Activated CD4-positive, alpha-beta memory T cell treated with anti-CD3 and anti-CD28 coated beads, Interleukin-2, amount 10 ng/mL, durations not matched to agents 7 days and 5 days (primary cell): ENCODE measurements around the gene UTF1. TPM values are rescaled to one million over a fixed set of nuclear protein-coding genes. Genes with fewer than 3 reads are reported as not detected.

Experiments used
- CTCF ChIA-PET: fragments of 350-600 bp; sonication (Branson Sonifier 250); formaldehyde crosslinking; loops from one replicate; lab custom pipeline; 2021; ENCODE audit warnings: antibody characterized with exemption, inconsistent platforms; lab: Charles Lee
- POLR2A ChIA-PET: fragments of 350-600 bp; sonication (Branson Sonifier 250); formaldehyde crosslinking; loops from one replicate; lab custom pipeline; 2021; ENCODE audit warnings: antibody characterized with exemption; lab: Charles Lee
- DNase-seq: peaks from one replicate; pipeline ENCODE4 v3.0.0-alpha.2; 2020
- H3K27ac Mint-ChIP-seq: one replicate; pipeline ENCODE4 v1.8.0; 2021; ENCODE audit warnings: mild to moderate bottlenecking, mixed read lengths
- H3K27me3 Mint-ChIP-seq: one replicate; pipeline ENCODE4 v1.8.0; 2021; ENCODE audit warnings: mixed read lengths
- H3K36me3 Mint-ChIP-seq: one replicate; pipeline ENCODE4 v1.8.0; 2021; ENCODE audit warnings: low read depth, mixed read lengths
- H3K4me1 Mint-ChIP-seq: one replicate; pipeline ENCODE4 v1.8.0; 2021; ENCODE audit warnings: mixed read lengths
- H3K4me3 Mint-ChIP-seq: one replicate; pipeline ENCODE4 v1.8.0; 2021; ENCODE audit warnings: mild to moderate bottlenecking, mixed read lengths
- H3K9me3 Mint-ChIP-seq: one replicate; pipeline ENCODE4 v1.8.0; 2021; ENCODE audit warnings: mixed read lengths
- total RNA-seq, 2 experiments: library from RNA; stranded (reverse); gene quantifications; one replicate each; pipeline ENCODE4 v1.2.3, GENCODE V29; 2021

Gene UTF1
- total RNA-seq, 2 experiments from 2014 or later, result not detected

DNA sequence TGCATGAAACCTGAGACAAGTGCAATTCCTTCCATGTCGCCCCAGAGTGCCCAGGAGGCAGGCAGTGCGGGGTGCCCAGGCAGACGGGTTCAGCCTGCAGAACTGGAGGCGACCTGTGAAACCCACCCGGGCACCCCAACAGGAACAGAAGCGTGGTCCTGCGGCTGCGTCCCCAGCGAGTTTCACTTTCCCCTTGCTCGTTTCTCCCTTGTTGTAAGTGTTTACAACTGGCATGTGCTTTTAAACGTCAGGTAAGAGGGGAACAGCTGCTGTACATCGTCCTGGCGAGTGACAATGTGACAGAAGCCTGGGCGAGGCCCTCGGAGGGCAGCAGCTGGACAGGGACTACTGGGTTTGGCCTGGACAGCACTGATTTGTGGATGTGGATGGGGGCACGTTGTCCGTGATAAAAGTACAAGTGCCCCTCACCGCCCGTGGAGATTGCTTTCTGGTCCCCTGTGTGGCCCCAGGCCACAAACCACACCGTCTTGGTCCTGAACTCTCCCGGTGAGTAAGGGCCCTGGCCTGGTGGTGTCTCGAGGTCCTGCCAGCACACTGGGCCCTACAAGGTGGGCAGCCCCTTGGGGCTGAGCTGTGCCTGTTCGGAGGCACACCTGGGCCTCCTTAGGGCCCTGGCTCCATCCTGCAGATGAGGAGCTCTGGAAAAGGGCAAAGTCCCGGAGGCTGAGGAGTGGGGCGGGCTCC is 11.6 kb downstream of the UTF1 start:
- Mint-ChIP-seq H3K9me3 (no peaks in the 10 kb centered on the region), H3K36me3 (no peaks in the 10 kb centered on the region), H3K4me1 (peaks cover 25% of the 10 kb centered on the region), H3K4me3 (peak overlapping the region; percentile 69), H3K27me3 (peaks cover 41% of the 10 kb centered on the region), H3K27ac (no peak overlapping the region)
- CTCF ChIA-PET, result no interaction called here
- POLR2A ChIA-PET, result interaction anchor here (1.2 to 1.3 kb wide), 2 partner anchors 15 to 18 kb away, joined by 3 to 4 read pairs; no protein-coding TSS in a partner anchor
- peak; percentile 28 for DNase-seq

DNA sequence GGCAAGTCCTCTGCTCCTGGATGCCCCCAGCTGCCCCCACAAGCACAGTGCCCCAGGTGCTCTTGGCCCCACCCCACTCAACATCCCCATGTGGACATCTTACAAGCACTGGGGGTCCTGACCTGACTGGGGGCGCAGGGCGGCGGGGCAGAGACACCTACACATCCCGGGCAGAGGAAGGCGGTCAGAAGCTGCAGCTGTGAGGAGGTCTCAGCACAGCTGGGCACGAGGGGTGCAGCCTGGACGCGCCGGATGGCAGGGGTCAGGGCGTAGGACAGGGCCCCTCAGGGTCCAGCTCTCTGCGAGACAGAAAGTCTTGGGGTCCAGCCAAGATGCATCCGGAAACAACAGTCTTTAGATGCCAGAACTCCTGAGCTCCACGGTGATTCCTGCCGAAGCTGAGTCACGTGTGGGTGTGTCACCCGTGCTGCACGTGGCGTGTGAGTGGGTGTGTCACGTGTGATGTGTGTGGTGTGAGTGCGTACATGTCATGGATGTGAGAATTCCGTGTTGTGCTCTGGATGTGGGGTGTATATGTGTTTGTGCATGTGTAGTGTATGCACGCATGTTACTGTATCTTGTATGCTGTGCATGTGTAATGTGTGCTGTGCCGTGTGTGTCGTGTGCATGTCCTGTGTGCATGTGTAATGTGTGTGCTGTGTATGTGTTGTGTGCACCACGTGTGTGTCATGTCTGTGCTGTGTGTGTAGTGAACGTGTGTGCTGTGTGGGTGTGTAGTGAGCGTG is 12.8 kb downstream of the UTF1 start:
- POLR2A ChIA-PET, result no interaction called here
- CTCF ChIA-PET, result no interaction called here
- Mint-ChIP-seq H3K27me3 (peaks cover 37% of the 10 kb centered on the region), H3K9me3 (no peaks in the 10 kb centered on the region), H3K27ac (no peak overlapping the region), H3K36me3 (no peaks in the 10 kb centered on the region), H3K4me1 (peaks cover 28% of the 10 kb centered on the region), H3K4me3 (no peak overlapping the region)
- DNase-seq, result no peak

DNA sequence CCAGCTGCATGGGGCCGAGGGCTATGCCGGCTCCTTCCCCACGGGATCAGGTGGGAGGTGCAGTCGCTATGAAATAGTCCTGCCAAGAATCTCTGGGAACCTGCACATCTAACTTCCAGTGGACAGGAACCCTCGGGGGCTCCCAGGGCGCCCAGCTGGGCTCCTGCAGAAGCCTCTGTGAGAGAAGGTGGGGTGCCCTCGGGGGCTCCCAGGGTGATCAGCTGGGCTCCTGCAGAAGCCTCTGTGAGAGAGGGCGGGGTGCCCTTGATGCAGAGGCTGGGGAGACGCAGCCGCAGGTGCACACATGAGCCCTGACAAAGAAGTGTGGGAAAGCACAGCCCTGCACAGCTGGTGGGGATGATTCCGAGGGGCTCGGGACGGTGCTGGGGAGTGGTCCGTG is 13.6 kb downstream of the UTF1 start:
- peaks cover 33% of the 10 kb centered on the region for H3K27me3 Mint-ChIP-seq
- no peak overlapping the region for H3K4me3 Mint-ChIP-seq
- POLR2A ChIA-PET, result no interaction called here
- H3K36me3 Mint-ChIP-seq, result no peaks in the 10 kb centered on the region
- no peak for DNase-seq
- H3K4me1 Mint-ChIP-seq, result peaks cover 28% of the 10 kb centered on the region
- no peak overlapping the region for H3K27ac Mint-ChIP-seq
- CTCF ChIA-PET, result no interaction called here
- H3K9me3 Mint-ChIP-seq, result no peaks in the 10 kb centered on the region

DNA sequence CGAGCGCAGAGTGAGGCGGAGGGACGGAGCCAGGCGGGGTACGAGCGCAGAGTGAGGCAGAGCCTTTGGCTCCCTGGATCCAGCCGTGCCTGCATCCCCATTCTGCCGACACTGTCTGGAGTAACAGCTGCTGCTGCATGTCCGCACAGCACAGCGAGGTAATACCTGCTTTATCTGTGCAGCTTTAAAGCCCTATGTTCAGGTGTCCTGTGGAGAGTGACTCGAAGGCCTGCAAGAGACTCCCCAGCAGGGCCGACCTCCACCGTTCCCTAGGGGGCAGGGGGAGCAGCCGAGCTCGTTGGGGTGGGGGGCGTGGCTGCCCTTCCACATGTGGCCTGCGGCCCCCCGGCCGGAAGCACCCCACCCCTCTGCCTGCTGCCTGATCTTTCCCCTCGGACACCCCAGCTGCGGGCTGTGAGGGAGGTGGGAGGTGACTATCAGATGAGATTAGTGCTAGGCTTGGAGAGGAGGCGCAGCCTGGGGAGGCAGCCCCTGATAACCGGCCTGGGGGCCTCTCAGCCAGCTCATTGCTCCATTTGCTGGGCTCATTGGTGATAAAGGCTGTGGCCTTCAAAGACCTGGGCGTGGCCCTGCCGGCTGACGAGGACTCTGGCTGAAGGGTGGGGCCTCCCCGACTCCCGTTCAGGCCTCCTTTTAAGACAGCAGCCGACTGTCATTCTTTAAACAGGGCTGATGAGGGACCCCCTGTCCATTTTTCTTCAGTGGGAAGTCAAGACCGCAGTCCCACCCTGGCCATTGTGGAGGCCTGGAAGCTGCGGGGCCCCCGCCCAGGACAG is 15.6 kb downstream of the UTF1 start:
- ChIA-PET POLR2A (interaction anchor here (1.7 kb wide), 1 partner anchor 13 kb away, joined by 4 read pairs; no protein-coding TSS in a partner anchor), CTCF (interaction anchor here (0.9 kb wide), 1 partner anchor 13 kb away, joined by 3 read pairs; no protein-coding TSS in a partner anchor)
- H3K27me3 Mint-ChIP-seq, result peaks cover 27% of the 10 kb centered on the region
- no peaks in the 10 kb centered on the region for H3K36me3 Mint-ChIP-seq
- H3K4me3 Mint-ChIP-seq, result no peak overlapping the region
- H3K4me1 Mint-ChIP-seq, result peaks cover 27% of the 10 kb centered on the region
- no peak overlapping the region for H3K27ac Mint-ChIP-seq
- H3K9me3 Mint-ChIP-seq, result no peaks in the 10 kb centered on the region
- DNase-seq, result no peak

DNA sequence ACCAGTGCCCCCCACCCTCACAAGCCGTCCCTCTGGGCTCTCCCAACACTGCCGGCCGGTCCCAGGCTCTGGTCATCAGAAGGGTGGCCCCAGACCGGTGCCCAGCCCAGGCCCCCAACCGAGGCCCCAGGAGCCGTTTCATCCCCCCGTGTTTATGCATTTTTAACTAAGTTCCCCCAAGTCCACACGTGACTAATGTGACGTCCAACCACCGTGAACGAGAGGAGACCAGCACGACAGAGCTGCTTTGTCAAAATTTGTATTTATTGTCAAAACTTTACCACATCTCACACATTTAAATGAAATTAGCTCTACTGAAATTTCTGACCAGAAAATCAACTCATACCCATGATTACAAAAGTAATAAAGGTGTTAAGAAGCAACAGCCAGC is 16.2 kb downstream of the UTF1 start:
- Mint-ChIP-seq H3K27ac (no peak overlapping the region), H3K9me3 (no peaks in the 10 kb centered on the region), H3K4me1 (peaks cover 21% of the 10 kb centered on the region), H3K27me3 (peaks cover 21% of the 10 kb centered on the region), H3K36me3 (no peaks in the 10 kb centered on the region), H3K4me3 (no peak overlapping the region)
- DNase-seq, result no peak
- POLR2A ChIA-PET, result interaction anchor here (1.7 kb wide), 1 partner anchor 13 kb away, joined by 4 read pairs; no protein-coding TSS in a partner anchor
- CTCF ChIA-PET, result no interaction called here

DNA sequence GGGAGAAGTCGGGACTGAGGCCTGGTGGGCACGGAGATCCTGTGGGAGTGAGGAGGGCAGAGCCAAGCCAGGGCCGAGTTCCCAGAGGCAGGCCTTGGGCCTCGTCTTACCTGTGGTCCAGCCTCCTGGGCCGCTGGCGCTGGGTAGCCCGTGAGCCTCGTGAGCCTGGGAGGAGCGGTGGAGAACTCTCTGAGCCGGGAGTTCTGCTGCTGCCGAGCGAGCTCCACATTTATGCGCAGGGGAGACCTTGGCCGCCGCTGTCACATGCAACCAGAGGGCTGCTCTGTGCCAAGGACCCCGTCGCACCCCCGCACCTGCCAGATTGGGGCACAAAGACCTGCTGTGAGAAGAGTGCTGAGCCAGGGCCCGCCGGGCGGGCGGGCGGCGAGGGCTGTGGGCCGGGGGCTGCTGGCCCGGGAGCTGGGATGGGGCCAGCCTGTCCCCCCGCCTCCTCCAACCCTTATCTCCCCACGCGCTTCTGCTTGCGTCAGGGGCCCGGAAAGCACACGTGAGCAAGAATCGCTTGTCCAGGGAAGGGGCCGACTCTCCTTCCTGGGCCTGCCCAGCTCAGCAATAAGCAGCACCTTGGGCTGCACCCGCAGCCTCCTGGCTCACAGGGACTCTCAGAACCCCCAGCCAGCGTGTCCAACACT is 17.8 kb downstream of the UTF1 start:
- Mint-ChIP-seq H3K4me1 (peaks cover 9% of the 10 kb centered on the region), H3K27me3 (peaks cover 10% of the 10 kb centered on the region), H3K9me3 (no peaks in the 10 kb centered on the region), H3K27ac (no peak overlapping the region), H3K4me3 (no peak overlapping the region), H3K36me3 (no peaks in the 10 kb centered on the region)
- DNase-seq, result no peak
- ChIA-PET CTCF (interaction anchor here (0.8 kb wide), 1 partner anchor 11 kb away, joined by 3 read pairs; no protein-coding TSS in a partner anchor), POLR2A (no interaction called here)

DNA sequence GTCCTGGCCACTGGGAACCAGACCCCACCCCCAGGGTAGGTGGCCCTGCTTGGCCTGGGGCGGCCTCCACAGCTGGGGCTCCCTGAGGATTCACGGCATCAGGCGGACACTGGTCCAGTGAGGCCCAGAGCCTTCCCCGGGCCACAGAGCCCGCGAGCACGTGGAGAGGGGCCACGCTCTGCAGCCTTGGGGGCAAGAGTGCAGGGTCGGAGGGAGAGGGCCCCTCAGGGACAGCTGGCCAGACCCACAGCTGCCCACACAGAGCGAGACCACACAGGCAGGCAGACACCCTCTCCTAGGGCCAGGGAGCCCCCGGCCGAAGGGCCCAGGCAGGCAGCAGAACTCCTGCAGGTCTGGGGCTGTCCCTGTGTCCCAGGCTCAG is 18.3 kb downstream of the UTF1 start:
- no peak for DNase-seq
- Mint-ChIP-seq H3K27ac (no peak overlapping the region), H3K9me3 (no peaks in the 10 kb centered on the region), H3K36me3 (no peaks in the 10 kb centered on the region), H3K4me1 (peaks cover 6% of the 10 kb centered on the region), H3K27me3 (peaks cover 6% of the 10 kb centered on the region), H3K4me3 (no peak overlapping the region)
- ChIA-PET POLR2A (no interaction called here), CTCF (interaction anchor here (0.8 kb wide), 1 partner anchor 11 kb away, joined by 3 read pairs; no protein-coding TSS in a partner anchor)

DNA sequence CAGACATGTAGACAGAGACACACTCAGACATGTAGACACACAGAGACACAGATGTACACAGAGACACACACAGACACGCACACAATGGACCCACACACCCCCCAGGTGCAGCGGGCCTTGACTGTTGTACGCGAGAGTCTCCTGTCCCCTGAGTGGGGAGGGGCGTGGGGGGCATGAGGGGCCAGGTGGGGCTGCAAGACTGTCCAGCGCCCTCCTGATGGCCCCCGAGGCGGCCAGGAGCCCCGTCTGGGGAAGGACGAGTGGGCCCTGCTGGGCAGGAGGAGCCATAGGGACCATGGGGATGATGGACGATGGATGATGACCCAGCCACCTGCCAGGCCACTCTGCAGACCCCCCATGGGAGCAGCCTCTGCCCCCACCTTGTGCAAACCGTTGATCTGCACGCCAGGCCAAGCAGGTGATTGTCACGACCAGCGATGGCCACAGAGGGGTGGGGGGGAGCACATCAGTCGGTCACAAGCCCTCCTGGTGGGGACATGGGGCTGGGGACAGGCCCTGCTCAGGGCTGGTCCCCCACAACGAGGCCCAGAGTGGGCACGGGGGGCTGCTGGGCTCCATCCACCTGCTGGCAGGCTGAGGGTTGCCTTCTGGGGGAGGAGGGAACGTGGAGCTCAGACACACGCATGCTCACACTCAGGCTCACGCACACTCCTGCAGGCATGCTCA is 19.2 kb downstream of the UTF1 start:
- Mint-ChIP-seq H3K27ac (no peak overlapping the region), H3K9me3 (no peaks in the 10 kb centered on the region), H3K27me3 (peaks cover 6% of the 10 kb centered on the region), H3K4me1 (peaks cover 6% of the 10 kb centered on the region), H3K36me3 (no peaks in the 10 kb centered on the region), H3K4me3 (no peak overlapping the region)
- ChIA-PET POLR2A (no interaction called here), CTCF (no interaction called here)
- DNase-seq, result no peak

DNA sequence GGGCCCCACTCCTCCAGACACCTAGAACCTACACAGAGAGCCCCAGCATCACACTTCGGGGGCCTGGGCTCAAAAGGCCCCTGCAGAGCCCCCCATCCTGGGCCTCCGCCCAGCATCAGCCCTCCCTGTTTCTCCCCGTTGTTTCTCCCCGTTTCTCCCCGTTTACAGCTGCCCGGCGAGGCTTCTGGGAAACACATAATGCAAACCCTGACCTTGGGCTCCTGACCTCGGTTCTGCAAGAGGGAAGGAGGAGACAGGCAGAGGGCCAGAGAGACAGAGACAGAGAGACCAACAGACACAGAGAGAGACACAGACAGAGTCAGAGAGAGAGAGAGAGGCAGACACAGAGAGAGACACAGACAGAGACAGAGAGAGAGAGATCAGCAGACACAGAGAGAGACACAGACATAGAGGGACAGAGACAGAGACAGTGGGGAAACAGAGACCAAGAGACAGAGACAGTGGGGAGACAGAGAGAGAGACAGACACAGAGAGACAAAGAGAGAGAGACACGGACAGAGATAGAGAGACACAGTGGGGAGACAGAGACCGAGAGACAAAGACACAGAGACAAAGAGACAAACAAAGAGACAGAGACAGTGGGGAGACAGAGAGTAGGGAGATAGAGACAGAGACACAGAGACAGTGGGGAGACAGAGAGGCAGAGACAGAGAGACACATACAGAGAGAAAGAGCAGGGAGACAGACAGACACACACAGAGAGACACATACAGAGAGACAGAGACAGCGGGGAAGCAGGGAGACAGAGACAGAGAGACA is 20.1 kb downstream of the UTF1 start:
- H3K36me3 Mint-ChIP-seq, result no peaks in the 10 kb centered on the region
- no peak overlapping the region for H3K4me3 Mint-ChIP-seq
- no peak overlapping the region for H3K27ac Mint-ChIP-seq

DNA sequence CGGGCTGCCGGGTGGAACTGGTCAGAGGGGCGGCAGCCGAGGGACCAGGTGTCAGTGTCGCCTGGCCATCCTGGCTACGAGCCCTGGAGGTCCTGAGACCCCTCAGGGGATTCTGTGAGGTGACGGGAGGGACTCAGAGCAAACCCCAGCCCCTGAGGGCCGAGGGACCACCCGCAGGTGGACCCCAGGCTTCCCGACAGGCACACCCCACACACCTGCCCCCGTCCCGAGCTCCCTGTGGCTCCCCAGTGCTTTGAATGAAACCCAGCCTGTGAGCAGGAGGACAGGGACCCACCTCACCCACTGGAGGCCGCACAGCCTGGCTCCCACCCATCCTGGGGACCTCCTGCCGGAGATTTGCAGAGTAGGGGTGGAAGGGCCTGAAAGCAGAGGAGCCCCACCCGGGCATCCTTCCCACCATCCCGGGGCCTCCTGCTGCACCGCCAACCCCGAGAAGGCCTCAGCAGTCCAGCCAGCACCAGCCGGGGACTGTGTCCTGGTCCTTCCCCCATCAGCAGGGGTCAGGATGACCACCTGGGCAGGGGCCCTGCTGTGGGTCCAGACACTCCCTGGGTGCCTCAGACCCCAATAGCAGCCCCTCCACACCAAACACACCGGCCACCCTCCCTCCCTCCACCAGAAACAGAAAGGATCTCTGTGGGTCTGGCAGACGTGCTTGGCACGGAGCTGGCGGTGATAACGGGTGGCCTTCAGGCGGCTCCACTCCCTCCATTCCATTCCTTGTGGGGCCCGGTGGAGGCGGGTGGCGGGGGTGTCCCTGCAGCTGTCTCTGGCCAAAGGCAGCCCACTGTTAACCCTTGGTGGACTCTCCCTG is 21.6 kb downstream of the UTF1 start:
- H3K27me3 Mint-ChIP-seq, result peaks cover 6% of the 10 kb centered on the region
- ChIA-PET POLR2A (no interaction called here), CTCF (no interaction called here)
- H3K4me3 Mint-ChIP-seq, result no peak overlapping the region
- H3K9me3 Mint-ChIP-seq, result no peaks in the 10 kb centered on the region
- H3K27ac Mint-ChIP-seq, result no peak overlapping the region
- no peak for DNase-seq
- peaks cover 7% of the 10 kb centered on the region for H3K4me1 Mint-ChIP-seq
- no peaks in the 10 kb centered on the region for H3K36me3 Mint-ChIP-seq

More for the DNA sequence above, 20.1 kb downstream of the UTF1 start:
- no peak for DNase-seq
- H3K27me3 Mint-ChIP-seq, result peaks cover 6% of the 10 kb centered on the region
- no peaks in the 10 kb centered on the region for H3K9me3 Mint-ChIP-seq
- peaks cover 6% of the 10 kb centered on the region for H3K4me1 Mint-ChIP-seq
- ChIA-PET CTCF (no interaction called here), POLR2A (no interaction called here)

DNA sequence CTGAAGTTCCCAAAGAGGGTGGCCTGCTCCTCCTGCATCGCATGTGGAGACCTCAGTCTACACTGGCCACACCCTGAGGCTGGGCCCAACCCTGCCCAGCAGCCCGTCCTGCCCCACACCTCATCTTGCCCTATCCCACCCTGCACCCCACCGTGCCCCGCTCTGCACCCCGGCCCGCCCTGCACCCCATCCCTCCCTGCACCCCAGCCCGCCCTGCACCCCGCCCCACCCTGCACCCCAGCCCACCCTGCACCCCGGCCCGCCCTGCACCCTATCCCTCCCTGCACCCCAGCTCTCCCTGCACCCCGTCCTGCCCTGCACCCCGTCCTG is 22.2 kb downstream of the UTF1 start:
- Mint-ChIP-seq H3K4me3 (no peak overlapping the region), H3K9me3 (no peaks in the 10 kb centered on the region), H3K27me3 (peaks cover 6% of the 10 kb centered on the region), H3K4me1 (peaks cover 7% of the 10 kb centered on the region), H3K27ac (no peak overlapping the region), H3K36me3 (no peaks in the 10 kb centered on the region)
- ChIA-PET CTCF (no interaction called here), POLR2A (no interaction called here)
- no peak for DNase-seq
